Panc1 (cell line): ENCODE measurements around the gene ANKEF1. TPM values are rescaled to one million over a fixed set of nuclear protein-coding genes. Genes with fewer than 3 reads are reported as not detected.
A peak's percentile ranks its signal among the peaks of the same experiment; 100 is the strongest.

Experiments used
- ATAC-seq: fragments of 200-7000 bp; cut with Tn5 transposase; 2 replicates; pipeline ENCODE4 v1.9.1; 2020; ENCODE audit warnings: mild to moderate bottlenecking, moderate library complexity
- BruUV-seq: library from RNA; stranded (reverse); fragments of 400-500 nt; replicated peaks from 2 replicates; lab custom pipeline; 2021; lab: Mats Ljungman, UMichigan
- CTCF ChIA-PET: fragments of 300-600 bp; sonication (Branson Sonifier 250); formaldehyde crosslinking; loops from one replicate; lab custom pipeline; 2022; ENCODE audit warnings: antibody characterized with exemption; lab: Charles Lee
- POLR2A ChIA-PET: fragments of 300-600 bp; sonication (Branson Sonifier 250); formaldehyde crosslinking; loops from one replicate; lab custom pipeline; 2022; ENCODE audit warnings: antibody characterized with exemption; lab: Charles Lee
- DNase-seq: peaks from one replicate; pipeline ENCODE4 v3.0.0-alpha.2; 2010; ENCODE audit warnings: low read depth, low spot score
- H3K27ac ChIP-seq: 2 replicates; pipeline ENCODE4 v1.5.1; 2011; ENCODE audit warnings: mild to moderate bottlenecking, low read length, inconsistent platforms
- H3K27me3 ChIP-seq: fragments of 200-500 bp; sonication (Bioruptor generic); 2 replicates; pipeline ENCODE4 v1.6.0; 2014; ENCODE audit warnings: low read length, inconsistent platforms; ENCODE audit not compliant: control insufficient read depth, insufficient read depth
- H3K36me3 ChIP-seq: fragments of 200-500 bp; sonication (Bioruptor generic); 2 replicates; pipeline ENCODE4 v1.5.1; 2014; ENCODE audit warnings: inconsistent platforms, mild to moderate bottlenecking, low read length, moderate library complexity; ENCODE audit not compliant: control insufficient read depth, insufficient read depth
- H3K4me1 ChIP-seq: 2 replicates; pipeline ENCODE4 v1.5.1; 2011; ENCODE audit warnings: inconsistent platforms, mild to moderate bottlenecking, low read length, moderate library complexity; ENCODE audit not compliant: control insufficient read depth, insufficient read depth
- H3K4me3 ChIP-seq, 2 experiments: 2 replicates each; pipeline ENCODE4 v1.5.1; 2011 to 2012; ENCODE audit warnings: low read depth in 2 of 2, low read length in 2 of 2, mild to moderate bottlenecking in 2 of 2, inconsistent platforms in 1 of 2, moderate library complexity in 1 of 2
- H3K9me3 ChIP-seq: fragments of 200-500 bp; sonication (Bioruptor generic); 2 replicates; pipeline ENCODE4 v1.5.1; 2014; ENCODE audit warnings: low read depth, mild to moderate bottlenecking, inconsistent platforms, low read length, moderate library complexity; ENCODE audit not compliant: control insufficient read depth, insufficient read depth
- CTCF ChIP-seq: fragments of 450-650 bp; IDR thresholded peaks from 2 replicates; pipeline ENCODE4 v1.5.1; 2017; ENCODE audit warnings: mild to moderate bottlenecking
- POLR2AphosphoS5 ChIP-seq: IDR thresholded peaks from 2 replicates; pipeline ENCODE4 v1.6.1; 2012; ENCODE audit warnings: mild to moderate bottlenecking, low read depth, low read length, moderate library complexity
- REST ChIP-seq, 2 experiments: IDR thresholded peaks; 2 replicates each; pipeline ENCODE4 v1.6.1; 2011 to 2012; ENCODE audit warnings: low read depth in 2 of 2, control low read depth in 1 of 2, low read length in 1 of 2, mild to moderate bottlenecking in 1 of 2, moderate library complexity in 1 of 2; ENCODE audit not compliant: insufficient read depth in 1 of 2
- SIN3A ChIP-seq: IDR thresholded peaks from 2 replicates; pipeline ENCODE4 v1.6.1; 2012; ENCODE audit warnings: low read depth, mild to moderate bottlenecking, low read length, moderate library complexity, borderline replicate concordance; ENCODE audit not compliant: insufficient read depth
- TCF7L2 ChIP-seq: IDR thresholded peaks from 2 replicates; pipeline ENCODE4 v1.6.1; 2011; ENCODE audit warnings: mild to moderate bottlenecking, low read depth, low read length, inconsistent platforms
- in situ Hi-C: cut with HindIII; loops from 2 replicates; pipeline ENCODE4 v1.10.0; 2016; ENCODE audit warnings: low sequenced_read_pairs, low pct_unique_long_range_greater_than_20kb
- intact Hi-C: fragments of 100-400 bp; cut with micrococcal nuclease; formaldehyde crosslinking; loops from one replicate; pipeline ENCODE4 v1.10.0; 2022; ENCODE audit not compliant: unreplicated experiment
- total RNA-seq: library from RNA; stranded (reverse); gene quantifications from one replicate; pipeline ENCODE4 v1.2.1, GENCODE V29; 2021; ENCODE audit not compliant: unreplicated experiment

ANKEF1 gene
- total RNA-seq, 1 experiment from 2014 or later, result 6.3 TPM

GRCh38 chr20:10040070-10040975, 5.5 kb downstream of the ANKEF1 start:
- TF ChIP-seq REST (IDR thresholded peaks at IDR 0.05; ENCODE audit: insufficient read depth in 1 of 2, low read depth in 2 of 2, low read length in 1 of 2), result no peak
- no peak for TF ChIP-seq POLR2AphosphoS5
- no peak for TF ChIP-seq TCF7L2
- no peak for TF ChIP-seq CTCF
- no peak for TF ChIP-seq SIN3A
- ChIA-PET POLR2A (no interaction called here), CTCF (no interaction called here)
- Histone ChIP-seq H3K9me3 (no peaks in the 10 kb centered on the region), H3K36me3 (no peaks in the 10 kb centered on the region), H3K27ac (no peak overlapping the region), H3K4me3 (no peak overlapping the region), H3K4me1 (peaks cover 9% of the 10 kb centered on the region; the same call in 1 of the 2 replicates), H3K27me3 (no peaks in the 10 kb centered on the region)
- ATAC-seq, result peak; percentile 95
- intact Hi-C loops (no loop called here), in situ Hi-C loops (no loop called here)
- BruUV-seq, result no TSS peak
- peak; percentile 85 for DNase-seq

- ChIA-PET CTCF (no interaction called here), POLR2A (no interaction called here)
- no TSS peak for BruUV-seq
- in situ Hi-C loops, result no loop called here
- DNase-seq, result no peak
- intact Hi-C loops, result no loop called here
- Histone ChIP-seq H3K27me3 (no peaks in the 10 kb centered on the region), H3K27ac (no peak overlapping the region), H3K9me3 (no peaks in the 10 kb centered on the region), H3K36me3 (no peaks in the 10 kb centered on the region), H3K4me1 (peaks cover 8% of the 10 kb centered on the region; the same call in 1 of the 2 replicates), H3K4me3 (no peak overlapping the region)
- no peak for TF ChIP-seq POLR2AphosphoS5
- no peak for TF ChIP-seq REST (IDR thresholded peaks at IDR 0.05; ENCODE audit: insufficient read depth in 1 of 2, low read depth in 2 of 2, low read length in 1 of 2)
- no peak for TF ChIP-seq SIN3A
- no peak for TF ChIP-seq CTCF
- no peak for TF ChIP-seq TCF7L2
- no peak for ATAC-seq
Observed at GRCh38 chr20:10042086-10042485, 7.3 kb downstream of the ANKEF1 start.
